Heart right ventricle (tissue), 16 donors: Measurements from ENCODE around the gene C15orf40. TPM values are rescaled to one million over a fixed set of nuclear protein-coding genes. Genes with fewer than 3 reads are reported as not detected.

Experiments used
- ATAC-seq, 8 donors: fragments of 200-7000 bp; cut with Tn5 transposase; one replicate each; pipeline ENCODE4 v1.9.1; 2020; ENCODE audit warnings: mild to moderate bottlenecking in 8 of 8, moderate library complexity in 8 of 8, moderate number of reproducible peaks in 1 of 8
- DNase-seq, 2 donors: peaks; one replicate each; pipeline ENCODE4 v3.0.0-alpha.2; 2020
- H3K27ac ChIP-seq, 10 donors: fragments of 200-600 bp; sonication (generic) in 2 of 10; one replicate each; pipeline versions ENCODE4 v1.5.0 to v1.8.0; 2020 to 2022; ENCODE audit warnings: mild to moderate bottlenecking in 3 of 10
- H3K27me3 ChIP-seq, 7 donors: fragments of 200-600 bp; one replicate each; pipeline ENCODE4 v1.8.0; 2021 to 2022; ENCODE audit warnings: mild to moderate bottlenecking in 2 of 7
- H3K36me3 ChIP-seq, 9 donors: fragments of 200-600 bp; sonication (generic) in 1 of 9; one replicate each; pipeline versions ENCODE4 v1.5.0 to v1.8.0; 2020 to 2022; ENCODE audit warnings: mild to moderate bottlenecking in 2 of 9
- H3K4me1 ChIP-seq, 9 donors: fragments of 200-600 bp; sonication (generic) in 1 of 9; one replicate each; pipeline versions ENCODE4 v1.5.0 to v1.8.0; 2020 to 2022; ENCODE audit warnings: mild to moderate bottlenecking in 4 of 9
- H3K4me3 ChIP-seq, 10 donors: fragments of 200-600 bp; sonication (generic) in 2 of 10; one replicate each; pipeline versions ENCODE4 v1.5.0 to v1.8.0; 2020 to 2022; ENCODE audit warnings: mild to moderate bottlenecking in 7 of 10, moderate library complexity in 2 of 10
- H3K9me3 ChIP-seq, 11 donors: fragments of 200-600 bp in 10 of 11; sonication (generic) in 2 of 11; one replicate each; pipeline versions ENCODE4 v1.5.0 to v1.8.0; 2013 to 2022; ENCODE audit warnings: mild to moderate bottlenecking in 2 of 11, control low read depth in 1 of 11, moderate library complexity in 1 of 11
- WGBS, 2 donors: extraction: QIAGEN DNeasy Blood & Tissue Kit; methylation state at CpG; one replicate each; pipeline ENCODE4 v1.1.7; 2013; ENCODE audit warnings: inconsistent platforms in 1 of 2; 5-methylcytosine and 5-hydroxymethylcytosine counted together
- intact Hi-C, 10 donors: fragments of 100-400 bp; cut with DNase I; formaldehyde crosslinking; loops; one replicate each; pipeline versions ENCODE4 v1.11.1 to v1.14.2; 2022
- polyA plus RNA-seq, 2 donors: library from polyadenylated mRNA; stranded (reverse); fragments of 200-250 nt; gene quantifications; one replicate each; pipeline ENCODE4 v1.2.3, GENCODE V29; 2013
- total RNA-seq, 10 donors: library from RNA; stranded (reverse); fragmentation: NEBNext Ultra II Directional in 3 of 10; extraction: Animal tissue kit (Norgen Biotek cat#: 25700) in 3 of 10; gene quantifications; one replicate each; pipeline versions ENCODE4 v1.2.1 to v1.2.4, GENCODE V29; 2021 to 2023
- TF ChIP-seq, protein P1 (sequence below), 9 donors: fragments of 200-600 bp; sonication (generic) in 2 of 9; IDR thresholded peaks; one replicate each; pipeline versions ENCODE4 v1.5.0 to v1.8.0; 2021 to 2022; ENCODE audit warnings: antibody characterized with exemption in 9 of 9, mild to moderate bottlenecking in 5 of 9, moderate library complexity in 1 of 9
- donor health status: Arrhythmogenic right ventricular cardiomyopathy.
- donor health status: ischemic (EF 13 %, LVEDD 7.1; RV severe dilation, severe dysfunction).
- donor health status: healthy with polysubstance abuse.
- donor health status: DM: no; HTN: yes; CAD: no.
- donor health status: DM: no; HTN: no; CAD: no.
- donor health status: ischemic (EF 25% LVEDD 6.9; RV normal size, moderate dysfunction).
- donor health status: ischemic (EF 25% LVEDD 5.7; RV mildly dilated, moderate dysfunction).
- donor health status: healthy.
- donor health status: DM: yes; HTN: yes; CAD: no.
- donor health status: Ischemic cardiomyopathy.
- donor health status: ischemic (EF 35%, LVEDD 5.7; RV mildly dilated, moderate dysfunction).
- donor health status: nonischemic (EF 11% LVEDD 7.7; RV severe dilation, severe dysfunction).
- donor health status: DM: yes; HTN: yes; CAD: no.
- donor health status: PGD.
- donor health status: ischemic (EF 29% LVEDD 5.4; RV normal size, mild dysfunction).
- donor health status: nonischemic (EF 23%, LVEDD 6.1; RV moderate dilation, normal function).

C15orf40 gene
- total and polyA plus RNA-seq, 12 donors, result 7.5 to 19.6 (median 11.3) TPM

DNA sequence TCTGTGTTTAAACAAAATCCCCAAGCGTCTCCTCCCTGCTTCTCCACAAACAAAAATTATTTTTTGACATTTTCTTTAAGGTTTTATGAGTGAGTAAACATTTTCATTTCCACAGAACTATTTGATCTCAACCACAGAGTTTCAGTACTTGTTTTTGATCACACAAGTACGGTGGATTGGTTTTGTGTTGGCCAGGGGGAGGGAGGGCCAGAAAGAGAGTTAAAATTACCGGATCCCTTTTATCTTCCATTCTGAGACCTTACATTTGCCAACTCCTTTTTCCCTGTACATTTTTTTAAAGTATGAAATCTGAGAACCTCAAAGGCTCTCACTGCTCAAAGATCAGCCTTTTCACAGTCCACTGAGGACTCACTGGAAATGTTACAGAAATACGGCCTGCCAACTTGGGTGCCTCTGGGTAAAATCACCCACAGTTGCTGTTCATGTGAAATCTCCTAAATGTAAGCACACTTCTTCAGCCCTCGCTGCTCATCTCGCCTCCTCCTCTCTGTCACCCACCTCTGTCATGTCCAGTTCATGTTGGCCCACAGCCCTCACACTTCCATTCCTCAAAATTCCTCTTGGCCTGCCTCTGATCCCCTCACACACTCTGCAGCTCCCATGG is 60.6 kb downstream of the C15orf40 start:
- peak overlapping the region in 5 of 10 donors; percentile 57 to 64 (median 63) for H3K4me3 ChIP-seq
- WGBS, 2 donors, result 53 to 69% methylated on average over 6 of the region's 6 CpGs
- ATAC-seq (peak in 3 of 8 donors; percentile 8 to 23 (median 22)), DNase-seq (no peak)
- TF ChIP-seq, protein P1, sequence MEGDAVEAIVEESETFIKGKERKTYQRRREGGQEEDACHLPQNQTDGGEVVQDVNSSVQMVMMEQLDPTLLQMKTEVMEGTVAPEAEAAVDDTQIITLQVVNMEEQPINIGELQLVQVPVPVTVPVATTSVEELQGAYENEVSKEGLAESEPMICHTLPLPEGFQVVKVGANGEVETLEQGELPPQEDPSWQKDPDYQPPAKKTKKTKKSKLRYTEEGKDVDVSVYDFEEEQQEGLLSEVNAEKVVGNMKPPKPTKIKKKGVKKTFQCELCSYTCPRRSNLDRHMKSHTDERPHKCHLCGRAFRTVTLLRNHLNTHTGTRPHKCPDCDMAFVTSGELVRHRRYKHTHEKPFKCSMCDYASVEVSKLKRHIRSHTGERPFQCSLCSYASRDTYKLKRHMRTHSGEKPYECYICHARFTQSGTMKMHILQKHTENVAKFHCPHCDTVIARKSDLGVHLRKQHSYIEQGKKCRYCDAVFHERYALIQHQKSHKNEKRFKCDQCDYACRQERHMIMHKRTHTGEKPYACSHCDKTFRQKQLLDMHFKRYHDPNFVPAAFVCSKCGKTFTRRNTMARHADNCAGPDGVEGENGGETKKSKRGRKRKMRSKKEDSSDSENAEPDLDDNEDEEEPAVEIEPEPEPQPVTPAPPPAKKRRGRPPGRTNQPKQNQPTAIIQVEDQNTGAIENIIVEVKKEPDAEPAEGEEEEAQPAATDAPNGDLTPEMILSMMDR (IDR thresholded peaks at IDR 0.05), result no peak
- H3K27me3 ChIP-seq, result peaks cover 0 to 33% (median 8%) of the 10 kb centered on the region in 7 donors
- H3K27ac ChIP-seq, result peak overlapping the region in 1 of 10 donors; percentile 78
- peaks cover 0 to 22% (median 5%) of the 10 kb centered on the region in 9 donors for H3K4me1 ChIP-seq
- intact Hi-C loops, result no loop called here
- H3K36me3 ChIP-seq, result no peaks in the 10 kb centered on the region
- no peaks in the 10 kb centered on the region for H3K9me3 ChIP-seq

DNA sequence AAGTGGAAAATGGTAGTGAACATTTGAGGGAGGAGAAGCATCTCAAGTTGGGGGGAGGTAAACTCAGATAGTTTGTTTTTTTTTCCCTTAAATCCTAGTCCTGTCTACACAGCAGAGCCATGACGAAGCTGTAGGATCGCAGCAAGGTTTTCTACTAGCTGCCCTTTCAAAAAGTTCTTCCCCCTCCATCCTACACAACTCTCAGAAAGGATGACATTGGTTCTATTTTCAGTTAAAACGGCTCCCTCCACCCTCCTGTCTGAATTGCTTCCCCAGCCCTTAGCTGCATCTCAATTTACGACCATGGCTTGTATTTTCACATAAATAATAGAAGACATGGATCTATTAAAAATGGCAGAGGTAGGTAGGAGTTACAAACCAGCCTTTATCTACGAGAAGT is 61.1 kb downstream of the C15orf40 start:
- ATAC-seq (no peak), DNase-seq (no peak)
- Histone ChIP-seq H3K9me3 (no peaks in the 10 kb centered on the region), H3K4me1 (peaks cover 0 to 22% (median 5%) of the 10 kb centered on the region in 9 donors), H3K27me3 (peaks cover 0 to 33% (median 8%) of the 10 kb centered on the region in 7 donors), H3K4me3 (no peak overlapping the region), H3K27ac (no peak overlapping the region), H3K36me3 (no peaks in the 10 kb centered on the region)
- 74 to 83% methylated on average over 5 of the region's 5 CpGs for WGBS, 2 donors
- intact Hi-C loops, result no loop called here
- TF ChIP-seq, protein P1 (IDR thresholded peaks at IDR 0.05), result no peak

DNA sequence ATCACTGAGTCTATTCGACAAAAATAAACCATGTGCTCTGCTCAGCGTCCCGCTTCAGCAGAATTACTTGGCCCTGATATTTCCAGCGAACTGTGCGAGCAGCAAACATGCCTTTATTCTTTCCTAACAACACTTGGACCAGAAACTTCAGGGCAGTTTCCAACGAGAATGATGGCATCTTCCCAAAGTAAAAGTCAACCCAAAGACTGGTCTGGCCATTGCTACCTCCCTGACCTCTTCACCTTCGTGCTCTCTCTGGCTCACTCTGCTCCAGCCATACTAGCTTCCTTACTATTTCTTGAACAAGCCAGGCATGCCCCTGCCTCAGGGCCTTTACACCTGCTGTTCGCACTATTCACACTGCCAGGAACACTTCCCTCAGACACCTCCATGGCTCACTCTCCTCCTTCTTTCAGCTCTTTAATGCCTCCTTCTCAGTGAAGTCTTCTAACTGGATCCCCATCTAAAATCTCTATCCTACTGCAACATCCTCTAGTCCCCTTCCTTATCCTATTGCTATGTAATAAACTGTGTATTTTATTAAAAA is 65.2 kb downstream of the C15orf40 start:
- peaks cover 0 to 12% (median 0%) of the 10 kb centered on the region in 7 donors for H3K27me3 ChIP-seq
- no peaks in the 10 kb centered on the region for H3K36me3 ChIP-seq
- TF ChIP-seq, protein P1 (IDR thresholded peaks at IDR 0.05), result no peak
- H3K4me3 ChIP-seq, result no peak overlapping the region
- 83 to 89% methylated on average over 8 of the region's 8 CpGs for WGBS, 2 donors
- H3K9me3 ChIP-seq, result no peaks in the 10 kb centered on the region
- intact Hi-C loops, result no loop called here
- H3K4me1 ChIP-seq, result peaks cover 0 to 13% (median 1%) of the 10 kb centered on the region in 9 donors
- ATAC-seq (no peak), DNase-seq (no peak)
- H3K27ac ChIP-seq, result no peak overlapping the region

DNA sequence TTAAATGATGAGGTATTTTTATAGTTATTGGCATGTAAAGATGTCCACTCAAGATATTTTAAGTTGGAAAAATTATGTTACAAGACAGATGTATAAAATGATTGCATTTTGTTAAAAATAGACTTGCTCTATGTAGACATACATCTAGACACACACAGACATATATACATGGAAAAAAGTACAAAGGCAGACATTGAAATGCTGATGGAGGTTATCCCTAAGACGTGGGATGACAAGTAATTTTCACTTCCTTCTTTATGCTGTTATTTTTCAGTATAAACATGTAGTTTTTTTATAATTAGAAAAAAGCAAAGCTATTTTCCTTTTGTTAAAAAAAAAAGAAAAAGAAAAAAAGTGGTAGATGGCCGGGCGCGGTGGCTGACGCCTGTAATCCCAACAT is 66.1 kb downstream of the C15orf40 start:
- Histone ChIP-seq H3K9me3 (no peaks in the 10 kb centered on the region), H3K4me1 (peaks cover 0 to 4% (median 0%) of the 10 kb centered on the region in 9 donors), H3K27ac (no peak overlapping the region), H3K4me3 (no peak overlapping the region), H3K36me3 (no peaks in the 10 kb centered on the region), H3K27me3 (peaks cover 0 to 8% (median 0%) of the 10 kb centered on the region in 7 donors)
- intact Hi-C loops, result no loop called here
- no peak for DNase-seq
- no peak for ATAC-seq
- WGBS, 2 donors, result 86 to 95% methylated on average over 5 of the region's 5 CpGs
- TF ChIP-seq, protein P1 (IDR thresholded peaks at IDR 0.05), result no peak
